Gastroesophageal sphincter (tissue), 3 donors: ENCODE results near the gene MYCBPAP.

Experiments used
- EP300 ChIP-seq: sonication (generic); formaldehyde crosslinking; IDR thresholded peaks from one replicate; pipeline ENCODE4 v1.6.1; 2017; ENCODE audit warnings: antibody characterized with exemption, mild to moderate bottlenecking
- POLR2A ChIP-seq, 2 donors: fragments of 450-650 bp; IDR thresholded peaks; one replicate each; pipeline ENCODE4 v1.6.1; 2017; ENCODE audit warnings: antibody characterized with exemption in 2 of 2, mild to moderate bottlenecking in 2 of 2, moderate library complexity in 1 of 2
- POLR2AphosphoS5 ChIP-seq: sonication (generic); formaldehyde crosslinking; IDR thresholded peaks from one replicate; pipeline ENCODE4 v1.6.1; 2017; ENCODE audit warnings: antibody characterized with exemption
- TF ChIP-seq, protein P1 (sequence below), 4 experiments: fragments of 200-600 bp in 2 of 4; fragments of 450-650 bp in 2 of 4; sonication (generic) in 1 of 4; IDR thresholded peaks; one replicate each; pipeline ENCODE4 v1.5.1; 2017 to 2019; ENCODE audit warnings: antibody characterized with exemption in 4 of 4, mild to moderate bottlenecking in 2 of 4, moderate library complexity in 2 of 4

DNA sequence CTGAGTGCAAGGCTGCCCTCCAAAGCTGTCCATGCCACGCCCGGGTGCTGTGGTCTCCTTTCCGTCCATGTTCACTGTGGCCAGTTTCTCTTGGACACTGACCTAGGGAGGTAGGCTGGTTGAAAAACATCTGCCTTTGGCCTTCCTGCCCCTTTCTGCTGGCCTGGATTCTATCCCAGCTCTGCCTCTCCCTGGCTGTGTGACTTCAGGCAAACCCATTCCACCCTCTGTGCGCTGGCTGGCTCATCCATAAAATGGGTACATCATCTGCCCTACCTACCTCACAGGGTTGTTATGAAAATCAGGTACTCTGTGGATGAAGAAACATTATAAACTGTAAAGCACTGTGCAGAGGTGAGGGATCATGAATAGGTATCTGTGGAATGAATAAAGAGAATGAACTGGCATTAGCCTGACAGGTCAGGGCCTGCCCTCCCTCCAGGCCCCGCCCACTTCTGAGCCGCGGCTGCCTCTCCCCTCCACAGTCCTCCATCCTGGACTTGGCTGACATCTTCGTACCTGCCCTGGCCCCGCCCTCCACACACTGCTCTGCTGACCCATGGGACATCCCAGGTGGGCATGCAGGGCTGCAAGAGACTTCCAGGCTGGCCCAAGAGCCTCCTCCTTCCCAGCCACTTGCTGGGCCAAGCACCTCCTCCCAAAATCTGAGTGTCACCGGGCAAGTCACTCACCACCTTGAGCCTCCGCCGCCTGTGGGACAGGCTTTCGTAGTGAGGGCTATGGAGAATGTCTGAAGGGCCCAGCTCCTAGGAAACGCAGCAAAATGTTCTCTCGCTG, 31.7 kb downstream of the MYCBPAP start:
- TF ChIP-seq POLR2A (IDR thresholded peaks at IDR 0.05) (no peak), POLR2AphosphoS5 (no peak), EP300 (no peak)
- TF ChIP-seq, protein P1, sequence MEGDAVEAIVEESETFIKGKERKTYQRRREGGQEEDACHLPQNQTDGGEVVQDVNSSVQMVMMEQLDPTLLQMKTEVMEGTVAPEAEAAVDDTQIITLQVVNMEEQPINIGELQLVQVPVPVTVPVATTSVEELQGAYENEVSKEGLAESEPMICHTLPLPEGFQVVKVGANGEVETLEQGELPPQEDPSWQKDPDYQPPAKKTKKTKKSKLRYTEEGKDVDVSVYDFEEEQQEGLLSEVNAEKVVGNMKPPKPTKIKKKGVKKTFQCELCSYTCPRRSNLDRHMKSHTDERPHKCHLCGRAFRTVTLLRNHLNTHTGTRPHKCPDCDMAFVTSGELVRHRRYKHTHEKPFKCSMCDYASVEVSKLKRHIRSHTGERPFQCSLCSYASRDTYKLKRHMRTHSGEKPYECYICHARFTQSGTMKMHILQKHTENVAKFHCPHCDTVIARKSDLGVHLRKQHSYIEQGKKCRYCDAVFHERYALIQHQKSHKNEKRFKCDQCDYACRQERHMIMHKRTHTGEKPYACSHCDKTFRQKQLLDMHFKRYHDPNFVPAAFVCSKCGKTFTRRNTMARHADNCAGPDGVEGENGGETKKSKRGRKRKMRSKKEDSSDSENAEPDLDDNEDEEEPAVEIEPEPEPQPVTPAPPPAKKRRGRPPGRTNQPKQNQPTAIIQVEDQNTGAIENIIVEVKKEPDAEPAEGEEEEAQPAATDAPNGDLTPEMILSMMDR (IDR thresholded peaks at IDR 0.05): no peak
